Natural killer cell (primary cell): ENCODE measurements around the gene CXCR5. TPM values are rescaled to one million over a fixed set of nuclear protein-coding genes. Genes with fewer than 3 reads are reported as not detected.

Source experiments
- ATAC-seq, 3 donors: fragments of 150-1000 bp in 2 of 3; fragments of 200-7000 bp in 1 of 3; cut with Tn5 transposase; 1 replicate in 1 of 3; 2 replicates in 2 of 3; pipeline ENCODE4 v1.10.0; 2021; ENCODE audit warnings: mild to moderate bottlenecking in 2 of 3, moderate library complexity in 2 of 3
- DNase-seq, 2 donors: peaks; one replicate each; pipeline versions ENCODE4 v3.0.0 to v3.0.0-alpha.2; 2013 to 2021; ENCODE audit warnings: mixed read lengths in 1 of 2
- H3K27ac ChIP-seq: one replicate; pipeline ENCODE4 v1.5.1; 2013; ENCODE audit warnings: mild to moderate bottlenecking, low read length
- H3K27me3 ChIP-seq: one replicate; pipeline ENCODE4 v1.6.1; 2013; ENCODE audit warnings: low read length; ENCODE audit not compliant: control insufficient read depth, insufficient read depth
- H3K36me3 ChIP-seq: one replicate; pipeline ENCODE4 v1.6.1; 2013; ENCODE audit warnings: low read length; ENCODE audit not compliant: control insufficient read depth, insufficient read depth
- H3K4me1 ChIP-seq: one replicate; pipeline ENCODE4 v1.6.1; 2013; ENCODE audit warnings: low read length; ENCODE audit not compliant: control insufficient read depth, insufficient read depth
- H3K4me3 ChIP-seq: one replicate; pipeline ENCODE4 v1.5.1; 2013; ENCODE audit warnings: low read length
- H3K9me3 ChIP-seq: one replicate; pipeline ENCODE4 v1.6.1; 2013; ENCODE audit warnings: low read length; ENCODE audit not compliant: control insufficient read depth, insufficient read depth
- H3K27ac Mint-ChIP-seq, 2 donors: one replicate each; pipeline ENCODE4 v1.8.0; 2022; ENCODE audit warnings: mild to moderate bottlenecking in 2 of 2, mixed read lengths in 2 of 2, moderate library complexity in 1 of 2
- H3K27me3 Mint-ChIP-seq, 2 donors: one replicate each; pipeline ENCODE4 v1.8.0; 2022; ENCODE audit warnings: low read depth in 2 of 2, mixed read lengths in 2 of 2
- H3K36me3 Mint-ChIP-seq: one replicate; pipeline ENCODE4 v1.8.0; 2022; ENCODE audit warnings: mixed read lengths
- H3K4me1 Mint-ChIP-seq, 2 donors: one replicate each; pipeline ENCODE4 v1.8.0; 2022; ENCODE audit warnings: mixed read lengths in 2 of 2
- H3K4me3 Mint-ChIP-seq: one replicate; pipeline ENCODE4 v1.8.0; 2022; ENCODE audit warnings: mild to moderate bottlenecking, moderate library complexity, mixed read lengths
- H3K9me3 Mint-ChIP-seq, 2 donors: one replicate each; pipeline ENCODE4 v1.8.0; 2022; ENCODE audit warnings: mixed read lengths in 2 of 2
- WGBS: methylation state at CpG from one replicate; pipeline ENCODE4 v1.1.7; 2013; ENCODE audit warnings: missing lambda C conversion rate; ENCODE audit not compliant: insufficient coverage; 5-methylcytosine and 5-hydroxymethylcytosine counted together
- intact Hi-C: fragments of 100-400 bp; cut with micrococcal nuclease; formaldehyde crosslinking; loops from one replicate; pipeline ENCODE4 v1.14.2; 2022
- total RNA-seq, 4 donors: library from RNA; stranded (reverse); fragments of 120-200 nt in 1 of 4; gene quantifications; one replicate each; pipeline versions ENCODE4 v1.2.3 to v1.2.4, GENCODE V29; 2013 to 2022
- TF ChIP-seq, protein P1 (sequence below): fragments of 200-600 bp; IDR thresholded peaks from one replicate; pipeline ENCODE4 v1.8.0; 2022; ENCODE audit warnings: antibody characterized with exemption

The CXCR5 gene
- total RNA-seq, 3 donors from 2014 or later (not counting 1 experiment from before 2014, with no cell fraction given): 0.56 to 1.3 (median 0.86) TPM

DNA sequence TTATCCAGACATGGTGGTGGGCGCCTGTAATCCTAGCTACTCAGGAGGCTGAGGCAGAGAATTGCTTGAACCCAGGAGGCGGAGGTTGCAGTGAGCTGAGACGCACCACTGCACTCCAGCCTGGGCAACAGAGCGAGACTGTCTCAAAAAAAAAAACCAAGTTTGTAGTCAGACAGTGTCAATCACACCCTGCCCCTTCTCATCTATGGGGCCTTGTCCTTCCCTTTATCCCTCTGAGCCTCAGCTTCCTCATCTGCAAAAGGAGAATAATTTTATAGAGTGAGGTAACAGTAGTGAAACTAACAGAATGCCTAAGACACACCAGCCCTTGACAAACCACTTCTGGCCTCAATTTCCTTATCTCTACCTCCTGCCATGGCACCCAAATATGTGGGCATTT, 31.3 kb downstream of the CXCR5 start:
- Mint-ChIP-seq H3K4me1 (peaks cover 73 to 92% of the 10 kb centered on the region in 2 donors), H3K27me3 (no peaks in the 10 kb centered on the region), H3K9me3 (no peaks in the 10 kb centered on the region), H3K36me3 (no peaks in the 10 kb centered on the region), H3K27ac (peak overlapping the region; percentile 95 to 96), H3K4me3 (peak overlapping the region; percentile 89)
- Histone ChIP-seq H3K27ac (peak overlapping the region; percentile 94), H3K4me3 (no peak overlapping the region), H3K36me3 (peaks cover 17% of the 10 kb centered on the region), H3K4me1 (peaks cover 98% of the 10 kb centered on the region), H3K27me3 (no peaks in the 10 kb centered on the region), H3K9me3 (no peaks in the 10 kb centered on the region)
- intact Hi-C loops: loop anchor here (1.0 kb wide), 1 partner anchor 13 kb away; no protein-coding TSS in a partner anchor
- ATAC-seq (peak in 2 of 3 donors; percentile 1 to 15), DNase-seq (peak in 1 of 2 donors; percentile 57)
- TF ChIP-seq, protein P1, sequence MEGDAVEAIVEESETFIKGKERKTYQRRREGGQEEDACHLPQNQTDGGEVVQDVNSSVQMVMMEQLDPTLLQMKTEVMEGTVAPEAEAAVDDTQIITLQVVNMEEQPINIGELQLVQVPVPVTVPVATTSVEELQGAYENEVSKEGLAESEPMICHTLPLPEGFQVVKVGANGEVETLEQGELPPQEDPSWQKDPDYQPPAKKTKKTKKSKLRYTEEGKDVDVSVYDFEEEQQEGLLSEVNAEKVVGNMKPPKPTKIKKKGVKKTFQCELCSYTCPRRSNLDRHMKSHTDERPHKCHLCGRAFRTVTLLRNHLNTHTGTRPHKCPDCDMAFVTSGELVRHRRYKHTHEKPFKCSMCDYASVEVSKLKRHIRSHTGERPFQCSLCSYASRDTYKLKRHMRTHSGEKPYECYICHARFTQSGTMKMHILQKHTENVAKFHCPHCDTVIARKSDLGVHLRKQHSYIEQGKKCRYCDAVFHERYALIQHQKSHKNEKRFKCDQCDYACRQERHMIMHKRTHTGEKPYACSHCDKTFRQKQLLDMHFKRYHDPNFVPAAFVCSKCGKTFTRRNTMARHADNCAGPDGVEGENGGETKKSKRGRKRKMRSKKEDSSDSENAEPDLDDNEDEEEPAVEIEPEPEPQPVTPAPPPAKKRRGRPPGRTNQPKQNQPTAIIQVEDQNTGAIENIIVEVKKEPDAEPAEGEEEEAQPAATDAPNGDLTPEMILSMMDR: no peak
- WGBS: 29% methylated on average over 4 of the region's 4 CpGs

DNA sequence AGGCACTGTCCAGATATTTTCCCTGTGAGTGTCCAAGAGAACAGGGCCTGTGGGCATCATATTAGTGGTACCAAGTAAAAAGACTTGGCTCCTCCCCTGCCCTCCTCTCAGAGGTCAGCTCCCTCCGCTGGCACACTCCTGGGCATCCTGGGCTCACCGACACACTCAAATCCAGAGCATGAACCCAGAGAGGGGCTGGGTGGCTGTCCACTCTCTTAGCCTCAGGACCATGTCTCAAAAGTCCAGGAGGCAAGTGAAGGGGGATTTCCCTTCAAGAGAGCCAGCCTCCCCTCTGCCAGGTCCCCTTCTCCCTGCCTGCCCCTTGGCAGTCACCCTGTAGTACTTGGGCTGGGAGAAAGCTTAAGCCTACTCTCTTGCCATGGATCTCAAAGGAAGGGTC, 31.7 kb downstream of the CXCR5 start:
- 81% methylated on average over 2 of the region's 2 CpGs for WGBS
- H3K4me1 Mint-ChIP-seq: peaks cover 77 to 96% of the 10 kb centered on the region in 2 donors
- H3K27me3 Mint-ChIP-seq: no peaks in the 10 kb centered on the region
- H3K27ac Mint-ChIP-seq: peak overlapping the region; percentile 95 to 96
- peak overlapping the region; percentile 89 for H3K4me3 Mint-ChIP-seq
- TF ChIP-seq, protein P1: no peak
- intact Hi-C loops: no loop called here
- Histone ChIP-seq H3K27ac (peak overlapping the region; percentile 94), H3K9me3 (no peaks in the 10 kb centered on the region), H3K4me1 (peaks cover 99% of the 10 kb centered on the region), H3K27me3 (no peaks in the 10 kb centered on the region), H3K36me3 (peaks cover 17% of the 10 kb centered on the region), H3K4me3 (no peak overlapping the region)
- H3K36me3 Mint-ChIP-seq: no peaks in the 10 kb centered on the region
- ATAC-seq (no peak), DNase-seq (peak; percentile 15 to 30)
- H3K9me3 Mint-ChIP-seq: no peaks in the 10 kb centered on the region

DNA sequence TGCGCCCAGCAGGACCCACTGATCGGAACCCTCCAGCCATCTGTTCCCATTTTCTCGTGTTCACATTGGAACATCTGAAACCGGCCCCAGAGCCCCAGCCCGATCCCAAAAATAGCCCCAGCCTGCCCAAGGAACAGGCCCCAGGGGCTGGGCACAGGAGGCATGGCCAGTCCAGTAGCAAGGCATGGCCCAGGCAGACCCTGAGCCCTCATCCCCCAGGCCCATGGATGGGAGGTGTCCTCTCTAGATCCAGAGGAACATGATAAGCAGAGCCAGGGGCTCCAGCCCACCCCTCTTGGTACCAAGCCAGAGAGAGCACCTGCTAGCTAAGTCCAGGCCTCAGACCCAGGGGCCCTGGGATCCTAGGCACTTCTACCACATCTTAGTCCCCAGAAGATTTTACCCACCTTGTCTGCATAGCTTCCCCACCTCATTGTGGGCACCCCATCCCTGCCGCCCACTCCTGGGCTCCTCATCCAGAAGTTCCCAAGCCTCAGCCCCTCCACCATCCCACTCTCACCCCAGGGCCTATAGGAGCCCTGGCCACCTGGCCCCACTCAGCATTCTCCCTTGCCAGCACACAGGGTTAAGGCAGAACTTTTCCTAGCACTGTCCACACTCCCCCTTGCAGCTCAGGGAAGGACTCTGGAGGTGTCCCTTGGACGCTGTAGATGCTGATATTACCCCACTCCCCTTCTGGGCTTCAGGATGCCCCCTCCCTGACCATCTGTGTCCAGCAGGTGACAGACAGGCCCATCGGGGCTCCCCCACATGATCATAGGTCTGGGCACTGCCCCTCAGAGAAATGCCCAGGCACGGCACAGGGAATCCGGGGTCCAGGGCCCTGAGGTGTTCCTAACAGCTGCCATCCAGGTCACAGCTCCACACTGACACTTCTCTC, 32.5 kb downstream of the CXCR5 start:
- no peaks in the 10 kb centered on the region for H3K27me3 Mint-ChIP-seq
- H3K36me3 ChIP-seq: peaks cover 21% of the 10 kb centered on the region
- no peak overlapping the region for H3K4me3 ChIP-seq
- TF ChIP-seq, protein P1: no peak
- peak overlapping the region; percentile 89 for H3K4me3 Mint-ChIP-seq
- WGBS: 77% methylated on average over 10 of the region's 10 CpGs
- intact Hi-C loops: no loop called here
- peak in 1 of 2 donors; percentile 15 for DNase-seq
- H3K4me1 Mint-ChIP-seq: peaks cover 79 to 98% of the 10 kb centered on the region in 2 donors
- peak overlapping the region; percentile 94 for H3K27ac ChIP-seq
- no peak for ATAC-seq
- no peaks in the 10 kb centered on the region for H3K36me3 Mint-ChIP-seq
- peaks cover 100% of the 10 kb centered on the region for H3K4me1 ChIP-seq
- H3K27ac Mint-ChIP-seq: peak overlapping the region; percentile 95 to 96
- H3K9me3 ChIP-seq: no peaks in the 10 kb centered on the region
- H3K27me3 ChIP-seq: no peaks in the 10 kb centered on the region
- no peaks in the 10 kb centered on the region for H3K9me3 Mint-ChIP-seq
